RWPE2 (cell line): Measurements from ENCODE around the gene IYD.

ENCODE experiments used
- ATAC-seq: fragments of 200-7000 bp; cut with Tn5 transposase; 3 replicates; pipeline ENCODE4 v1.9.1; 2021; ENCODE audit warnings: low read depth
- DNase-seq: peaks from one replicate; pipeline ENCODE4 v3.0.0-alpha.2; 2020; ENCODE audit warnings: low spot score
- H3K27ac ChIP-seq: fragments of 450-650 bp; 2 replicates; pipeline ENCODE4 v1.5.1; 2017; ENCODE audit warnings: mild to moderate bottlenecking; ENCODE audit not compliant: poor library complexity, severe bottlenecking
- H3K27me3 ChIP-seq: fragments of 250-450 bp; sonication (Bioruptor Pico); 2 replicates; pipeline ENCODE4 v1.5.1; 2021; ENCODE audit warnings: mild to moderate bottlenecking, moderate library complexity; ENCODE audit not compliant: insufficient read depth, poor library complexity, severe bottlenecking
- H3K36me3 ChIP-seq: fragments of 250-450 bp; sonication (Bioruptor Pico); 2 replicates; pipeline ENCODE4 v1.5.1; 2020; ENCODE audit warnings: low read depth, mild to moderate bottlenecking, moderate library complexity
- H3K4me1 ChIP-seq: fragments of 250-450 bp; sonication (Bioruptor Pico); 2 replicates; pipeline ENCODE4 v1.5.1; 2021; ENCODE audit warnings: mild to moderate bottlenecking, moderate library complexity; ENCODE audit not compliant: insufficient read depth, poor library complexity, severe bottlenecking
- H3K4me3 ChIP-seq: fragments of 250-450 bp; sonication (Bioruptor Pico); 2 replicates; pipeline ENCODE4 v1.5.1; 2021; ENCODE audit warnings: mild to moderate bottlenecking, moderate library complexity; ENCODE audit not compliant: severe bottlenecking
- H3K9me3 ChIP-seq: fragments of 250-450 bp; sonication (Bioruptor Pico); 2 replicates; pipeline ENCODE4 v1.5.1; 2021; ENCODE audit warnings: mild to moderate bottlenecking, moderate library complexity; ENCODE audit not compliant: severe bottlenecking
- CTCF ChIP-seq: fragments of 450-650 bp; IDR thresholded peaks from one replicate; pipeline ENCODE4 v1.5.1; 2017; ENCODE audit warnings: mild to moderate bottlenecking, moderate library complexity; ENCODE audit not compliant: poor library complexity, severe bottlenecking

IYD gene

GRCh38 chr6:150332939-150333584 lies 35.8 kb upstream of the IYD start:
- ATAC-seq, result no peak
- no peak overlapping the region for H3K27ac ChIP-seq
- no peak overlapping the region for H3K4me3 ChIP-seq
- H3K36me3 ChIP-seq, result no peaks in the 10 kb centered on the region
- DNase-seq, result no peak
- H3K27me3 ChIP-seq, result no peaks in the 10 kb centered on the region
- peaks cover 17% of the 10 kb centered on the region for H3K4me1 ChIP-seq
- H3K9me3 ChIP-seq, result no peaks in the 10 kb centered on the region
- TF ChIP-seq CTCF, result no peak

GRCh38 chr6:150333585-150333941 lies 35.2 kb upstream of the IYD start:
- ATAC-seq (no peak), DNase-seq (no peak)
- Histone ChIP-seq H3K27ac (no peak overlapping the region), H3K4me1 (peaks cover 17% of the 10 kb centered on the region), H3K27me3 (no peaks in the 10 kb centered on the region), H3K36me3 (no peaks in the 10 kb centered on the region), H3K4me3 (no peak overlapping the region), H3K9me3 (no peaks in the 10 kb centered on the region)
- peak; percentile 39 for TF ChIP-seq CTCF

GRCh38 chr6:150334790-150335783 lies 33.7 kb upstream of the IYD start:
- no peaks in the 10 kb centered on the region for H3K36me3 ChIP-seq
- peak; percentile 97 for TF ChIP-seq CTCF
- no peak for ATAC-seq

GRCh38 chr6:150336299-150336698 lies 32.5 kb upstream of the IYD start:
- Histone ChIP-seq H3K27me3 (no peaks in the 10 kb centered on the region), H3K9me3 (no peaks in the 10 kb centered on the region), H3K36me3 (no peaks in the 10 kb centered on the region), H3K4me1 (peaks cover 17% of the 10 kb centered on the region), H3K27ac (peak overlapping the region; percentile 27), H3K4me3 (no peak overlapping the region)
- DNase-seq (no peak), ATAC-seq (peak; percentile 94)
- TF ChIP-seq CTCF, result no peak

More at GRCh38 chr6:150334790-150335783, 33.7 kb upstream of the IYD start:
- DNase-seq, result no peak
- Histone ChIP-seq H3K27ac (peak overlapping the region; percentile 27), H3K9me3 (no peaks in the 10 kb centered on the region), H3K4me1 (peaks cover 17% of the 10 kb centered on the region), H3K4me3 (no peak overlapping the region), H3K27me3 (no peaks in the 10 kb centered on the region)
